WTC11 (cell line): Measurements from ENCODE around the gene MRNIP. TPM values are rescaled to one million over a fixed set of nuclear protein-coding genes. Genes with fewer than 3 reads are reported as not detected.

Source experiments
- AFF4 ChIP-seq: sonication (generic); formaldehyde crosslinking; IDR thresholded peaks from 2 replicates; pipeline ENCODE4 v1.8.1; 2023; ENCODE audit warnings: mild to moderate bottlenecking, missing genetic modification reagents, borderline replicate concordance
- ATF1 ChIP-seq: sonication (generic); formaldehyde crosslinking; IDR thresholded peaks from 2 replicates; pipeline ENCODE4 v1.8.1; 2023; ENCODE audit warnings: mild to moderate bottlenecking, moderate library complexity, missing genetic modification reagents
- ATF3 ChIP-seq: sonication (generic); formaldehyde crosslinking; conservative IDR thresholded peaks from 2 replicates; pipeline ENCODE4 v1.8.1; 2022; ENCODE audit warnings: mild to moderate bottlenecking, missing genetic modification reagents
- CBFB ChIP-seq: sonication (generic); formaldehyde crosslinking; IDR thresholded peaks from 2 replicates; pipeline ENCODE4 v1.8.1; 2022; ENCODE audit warnings: mild to moderate bottlenecking, low read depth, missing genetic modification reagents
- CREM ChIP-seq: sonication (generic); formaldehyde crosslinking; IDR thresholded peaks from 2 replicates; pipeline ENCODE4 v1.8.1; 2022; ENCODE audit warnings: mild to moderate bottlenecking, missing genetic modification reagents, moderate library complexity
- E2F4 ChIP-seq: sonication (generic); formaldehyde crosslinking; IDR thresholded peaks from 2 replicates; pipeline ENCODE4 v1.8.1; 2022; ENCODE audit warnings: low read depth, mild to moderate bottlenecking, moderate library complexity, missing genetic modification reagents, borderline replicate concordance
- ELF4 ChIP-seq: sonication (generic); formaldehyde crosslinking; IDR thresholded peaks from 2 replicates; pipeline ENCODE4 v1.8.1; 2022; ENCODE audit warnings: low read depth, mild to moderate bottlenecking, moderate library complexity, missing genetic modification reagents
- FOXP1 ChIP-seq: sonication (generic); formaldehyde crosslinking; IDR thresholded peaks from 2 replicates; pipeline ENCODE4 v1.8.0; 2022; ENCODE audit warnings: missing genetic modification reagents, mild to moderate bottlenecking, moderate library complexity, borderline replicate concordance
- GABPB1 ChIP-seq: sonication (generic); formaldehyde crosslinking; IDR thresholded peaks from 2 replicates; pipeline ENCODE4 v1.8.1; 2023; ENCODE audit warnings: mild to moderate bottlenecking, missing genetic modification reagents
- IRF1 ChIP-seq: sonication (generic); formaldehyde crosslinking; IDR thresholded peaks from 2 replicates; pipeline ENCODE4 v1.8.0; 2023; ENCODE audit warnings: missing genetic modification reagents
- KAT7 ChIP-seq: sonication (generic); formaldehyde crosslinking; IDR thresholded peaks from 2 replicates; pipeline ENCODE4 v1.8.1; 2023; ENCODE audit warnings: missing genetic modification reagents, mild to moderate bottlenecking, borderline replicate concordance
- MAX ChIP-seq: sonication (generic); formaldehyde crosslinking; IDR thresholded peaks from 2 replicates; pipeline ENCODE4 v1.8.0; 2022; ENCODE audit warnings: mild to moderate bottlenecking, missing genetic modification reagents
- MLX ChIP-seq: sonication (generic); formaldehyde crosslinking; IDR thresholded peaks from 2 replicates; pipeline ENCODE4 v1.8.1; 2023; ENCODE audit warnings: mild to moderate bottlenecking, missing genetic modification reagents, moderate library complexity
- MXD4 ChIP-seq: fragments of 250-450 bp; sonication (Bioruptor Pico); IDR thresholded peaks from 2 replicates; pipeline ENCODE4 v1.8.0; 2021; ENCODE audit warnings: mild to moderate bottlenecking, moderate library complexity, borderline replicate concordance
- MYBL2 ChIP-seq: sonication (generic); formaldehyde crosslinking; IDR thresholded peaks from 2 replicates; pipeline ENCODE4 v1.8.1; 2023; ENCODE audit warnings: mild to moderate bottlenecking, moderate library complexity, missing genetic modification reagents
- NFATC4 ChIP-seq: fragments of 250-450 bp; sonication (Bioruptor Pico); IDR thresholded peaks from 2 replicates; pipeline ENCODE4 v1.9.0; 2021; ENCODE audit warnings: mild to moderate bottlenecking
- NFYB ChIP-seq: sonication (generic); formaldehyde crosslinking; conservative IDR thresholded peaks from 2 replicates; pipeline ENCODE4 v1.8.0; 2022; ENCODE audit warnings: low read depth, missing genetic modification reagents
- PRDM15 ChIP-seq: sonication (generic); formaldehyde crosslinking; IDR thresholded peaks from 2 replicates; pipeline ENCODE4 v1.8.0; 2022; ENCODE audit warnings: missing genetic modification reagents
- RELA ChIP-seq: sonication (generic); formaldehyde crosslinking; IDR thresholded peaks from 2 replicates; pipeline ENCODE4 v1.8.1; 2022; ENCODE audit warnings: missing genetic modification reagents, mild to moderate bottlenecking, borderline replicate concordance
- TCF7 ChIP-seq: sonication (generic); formaldehyde crosslinking; IDR thresholded peaks from 2 replicates; pipeline ENCODE4 v1.8.0; 2022; ENCODE audit warnings: mild to moderate bottlenecking, low read depth, missing genetic modification reagents, moderate library complexity
- TEAD1 ChIP-seq: sonication (generic); formaldehyde crosslinking; IDR thresholded peaks from 2 replicates; pipeline ENCODE4 v1.8.0; 2022; ENCODE audit warnings: mild to moderate bottlenecking, missing genetic modification reagents
- TEAD4 ChIP-seq: sonication (generic); formaldehyde crosslinking; IDR thresholded peaks from 2 replicates; pipeline ENCODE4 v1.8.0; 2022; ENCODE audit warnings: mild to moderate bottlenecking, missing genetic modification reagents
- USF2 ChIP-seq: sonication (generic); formaldehyde crosslinking; IDR thresholded peaks from 2 replicates; pipeline ENCODE4 v1.8.1; 2023; ENCODE audit warnings: mild to moderate bottlenecking, missing genetic modification reagents, moderate library complexity
- ZNF138 ChIP-seq: sonication (generic); formaldehyde crosslinking; conservative IDR thresholded peaks from 2 replicates; pipeline ENCODE4 v1.8.1; 2022; ENCODE audit warnings: mild to moderate bottlenecking, moderate library complexity, missing genetic modification reagents
- ZNF263 ChIP-seq: sonication (generic); formaldehyde crosslinking; IDR thresholded peaks from 2 replicates; pipeline ENCODE4 v1.8.1; 2022; ENCODE audit warnings: low read depth, mild to moderate bottlenecking, moderate library complexity, missing genetic modification reagents
- ZNF425 ChIP-seq: fragments of 250-450 bp; sonication (Bioruptor Pico); conservative IDR thresholded peaks from 2 replicates; pipeline ENCODE4 v1.9.0; 2021; ENCODE audit warnings: mild to moderate bottlenecking
- total RNA-seq: library from RNA; stranded (reverse); gene quantifications from 3 replicates; pipeline ENCODE4 v1.2.3, GENCODE V29; 2021

The MRNIP gene
- total RNA-seq, 1 experiment from 2014 or later: 42.0 TPM

GRCh38 chr5:179818746-179819295 lies 39.8 kb downstream of the MRNIP start (continued):
- TF ChIP-seq CBFB: no peak
- no peak for TF ChIP-seq NFATC4 (CRISPR knock-in tag)
- TF ChIP-seq NFYB (CRISPR knock-in tag): 0 out of 2 replicates have a peak, but pooled peaks have one; percentile 4
- no peak for TF ChIP-seq ATF3 (CRISPR knock-in tag)
- no peak for TF ChIP-seq TEAD1
- no peak for TF ChIP-seq MYBL2 (CRISPR knock-in tag)
- TF ChIP-seq MLX (CRISPR knock-in tag): no peak
- no peak for TF ChIP-seq ZNF425 (CRISPR knock-in tag)
- no peak for TF ChIP-seq MAX
- no peak for TF ChIP-seq ZNF263 (CRISPR knock-in tag)
- TF ChIP-seq MXD4: no peak
- TF ChIP-seq ELF4 (CRISPR knock-in tag): no peak
- no peak for TF ChIP-seq E2F4
- TF ChIP-seq CREM (CRISPR knock-in tag): no peak; the same call in 1 of the 2 replicates
- TF ChIP-seq IRF1: no peak
- no peak for TF ChIP-seq TEAD4
- peak; percentile 76 for TF ChIP-seq GABPB1
- no peak for TF ChIP-seq FOXP1
- peak; percentile 84 for TF ChIP-seq USF2
- TF ChIP-seq RELA: 0 out of 2 replicates have a peak, but pooled peaks have one; percentile 53
- TF ChIP-seq ZNF138 (CRISPR knock-in tag): no peak
- TF ChIP-seq AFF4 (CRISPR knock-in tag): no peak
- no peak for TF ChIP-seq PRDM15 (CRISPR knock-in tag)
- TF ChIP-seq TCF7: no peak
- TF ChIP-seq KAT7: no peak
- no peak for TF ChIP-seq ATF1 (CRISPR knock-in tag)
